NCI-H2196 (cell line): ENCODE results near the gene MSI2.

Experiments
- DNase-seq: peaks from one replicate; lab custom pipeline; 2025; ENCODE audit not compliant: unreplicated experiment; lab: John Stamatoyannopoulos, UW

The MSI2 gene

DNA sequence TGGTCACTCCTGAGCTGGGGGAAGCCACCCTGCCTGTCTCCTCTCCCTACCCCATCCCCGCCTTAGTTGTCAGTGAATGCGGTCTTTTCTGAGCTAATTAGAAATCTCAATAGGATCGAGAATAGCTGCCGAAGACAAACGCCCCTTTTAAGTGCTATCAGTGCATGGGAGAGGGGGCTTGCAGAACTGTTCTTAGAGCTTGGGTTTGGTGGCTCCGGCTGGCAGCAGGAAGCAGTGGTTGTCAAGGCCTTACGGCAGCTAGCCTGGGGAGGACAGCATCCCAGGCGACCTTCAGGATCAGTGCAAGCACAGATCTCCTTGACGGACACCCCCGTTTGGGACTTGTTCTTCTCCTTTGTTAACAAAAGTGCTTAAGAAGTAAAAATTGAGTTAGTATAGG lies 293.7 kb downstream of the MSI2 start:
- DNase-seq: no peak

DNA sequence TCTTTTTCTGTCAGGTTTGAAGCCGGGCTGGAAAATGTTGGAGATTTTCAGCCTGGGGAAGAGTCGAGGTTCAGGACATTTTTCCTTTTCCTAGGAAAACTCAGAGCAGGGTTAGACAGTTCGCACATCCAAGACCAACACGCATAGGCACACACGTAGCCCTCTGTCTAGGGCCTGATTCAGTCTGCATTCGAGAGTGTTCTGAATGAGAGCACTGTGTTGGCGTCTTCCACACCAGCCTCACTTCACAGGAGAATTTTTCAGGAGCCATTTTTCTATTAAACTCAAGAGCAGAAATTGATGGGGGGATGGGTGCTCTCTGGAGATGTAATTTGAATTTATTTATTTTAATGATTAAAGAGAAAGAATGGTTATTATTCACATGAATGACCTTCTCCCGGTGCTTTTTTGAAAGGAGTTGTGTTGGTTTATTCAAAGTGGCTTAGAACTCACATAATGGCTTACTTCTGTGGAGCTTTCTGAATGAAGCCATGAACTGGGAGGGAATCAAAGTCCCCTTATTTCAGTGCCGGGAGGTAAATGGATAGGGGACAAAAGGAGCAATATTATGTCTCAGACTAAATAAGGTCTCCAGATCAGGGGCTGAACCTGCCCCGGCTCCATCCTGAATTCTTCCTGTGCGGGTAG lies 294.5 kb downstream of the MSI2 start:
- no peak for DNase-seq

DNA sequence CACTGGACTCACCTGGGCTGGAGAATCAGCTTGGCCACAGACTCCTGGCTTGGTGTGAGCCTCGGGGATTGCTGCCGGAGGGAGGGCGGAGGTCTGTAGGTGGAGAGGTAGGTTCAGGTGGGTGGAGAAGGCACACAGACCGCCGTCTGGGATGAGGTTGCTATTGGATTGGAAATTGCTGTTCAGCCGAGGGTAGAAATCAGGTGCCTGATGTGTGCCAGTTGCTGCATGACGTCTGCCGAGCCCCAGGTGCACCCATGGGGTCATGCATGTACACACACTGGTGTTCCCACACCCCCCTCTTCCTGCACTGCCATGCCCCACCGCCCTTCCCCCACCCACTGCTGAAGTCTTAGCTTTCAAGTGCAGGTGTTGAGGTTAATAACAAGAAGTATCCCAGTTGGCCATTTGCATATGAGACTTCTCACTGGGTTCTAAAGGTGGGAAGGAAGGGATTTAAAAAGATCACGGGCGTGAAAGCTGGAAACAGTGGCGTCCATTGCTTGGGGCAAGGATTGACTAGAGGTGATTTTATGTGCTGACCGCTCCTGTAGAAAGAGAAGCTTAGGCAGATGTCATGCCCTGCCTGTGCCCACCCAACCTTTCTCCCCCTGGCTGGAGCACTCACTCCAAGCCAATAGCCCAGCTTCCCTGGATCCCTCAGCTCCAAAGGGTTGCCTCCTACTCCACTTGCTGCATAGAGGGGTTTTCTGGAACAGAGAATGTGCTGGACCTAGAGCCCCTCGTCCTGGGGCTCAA lies 295.2 kb downstream of the MSI2 start:
- no peak for DNase-seq

DNA sequence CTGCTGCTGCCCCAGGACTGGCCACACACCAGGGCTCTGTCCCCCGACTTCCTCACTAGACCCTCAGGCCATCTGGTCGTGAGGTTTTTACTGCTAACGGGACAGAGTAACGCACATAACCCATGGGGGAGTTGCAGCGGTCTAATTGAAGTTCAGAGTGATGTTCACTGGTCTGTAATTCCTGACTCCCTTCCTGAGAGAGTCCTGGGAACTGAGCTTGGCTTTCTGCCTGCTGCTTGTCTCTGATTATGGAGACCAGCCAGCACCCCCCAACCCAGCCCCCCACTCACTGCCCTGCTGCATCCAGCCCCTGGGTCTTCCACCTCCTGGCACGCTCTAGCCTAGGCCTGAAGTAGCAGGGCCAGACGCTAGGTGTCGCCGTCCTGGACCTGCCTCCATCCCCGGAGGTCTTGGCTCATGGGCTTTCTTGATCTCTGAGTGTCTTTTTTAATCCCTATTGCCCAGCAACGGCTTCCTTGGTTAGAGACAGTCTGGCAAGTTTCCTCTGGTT lies 295.8 kb downstream of the MSI2 start:
- DNase-seq: no peak

DNA sequence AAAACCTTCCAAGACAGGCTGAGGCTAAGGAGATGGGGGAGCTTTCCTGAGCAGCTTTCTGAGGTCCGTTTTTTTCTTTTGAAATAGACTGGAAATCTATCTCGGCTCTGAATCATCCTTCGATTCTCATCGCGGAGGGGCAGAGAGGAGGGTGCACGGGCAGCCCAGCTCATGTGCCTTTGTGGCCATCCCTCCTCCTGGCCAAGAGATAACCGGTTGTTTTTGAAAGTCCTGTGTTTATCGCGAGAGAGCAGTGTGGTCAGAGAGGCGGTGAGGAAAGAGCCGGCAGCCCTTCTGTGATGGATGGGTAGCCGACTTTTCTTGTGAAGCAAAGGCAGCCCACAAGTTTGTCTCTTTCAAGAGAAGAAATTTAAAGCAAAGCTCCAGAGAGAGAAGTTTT lies 297.2 kb downstream of the MSI2 start:
- no peak for DNase-seq

DNA sequence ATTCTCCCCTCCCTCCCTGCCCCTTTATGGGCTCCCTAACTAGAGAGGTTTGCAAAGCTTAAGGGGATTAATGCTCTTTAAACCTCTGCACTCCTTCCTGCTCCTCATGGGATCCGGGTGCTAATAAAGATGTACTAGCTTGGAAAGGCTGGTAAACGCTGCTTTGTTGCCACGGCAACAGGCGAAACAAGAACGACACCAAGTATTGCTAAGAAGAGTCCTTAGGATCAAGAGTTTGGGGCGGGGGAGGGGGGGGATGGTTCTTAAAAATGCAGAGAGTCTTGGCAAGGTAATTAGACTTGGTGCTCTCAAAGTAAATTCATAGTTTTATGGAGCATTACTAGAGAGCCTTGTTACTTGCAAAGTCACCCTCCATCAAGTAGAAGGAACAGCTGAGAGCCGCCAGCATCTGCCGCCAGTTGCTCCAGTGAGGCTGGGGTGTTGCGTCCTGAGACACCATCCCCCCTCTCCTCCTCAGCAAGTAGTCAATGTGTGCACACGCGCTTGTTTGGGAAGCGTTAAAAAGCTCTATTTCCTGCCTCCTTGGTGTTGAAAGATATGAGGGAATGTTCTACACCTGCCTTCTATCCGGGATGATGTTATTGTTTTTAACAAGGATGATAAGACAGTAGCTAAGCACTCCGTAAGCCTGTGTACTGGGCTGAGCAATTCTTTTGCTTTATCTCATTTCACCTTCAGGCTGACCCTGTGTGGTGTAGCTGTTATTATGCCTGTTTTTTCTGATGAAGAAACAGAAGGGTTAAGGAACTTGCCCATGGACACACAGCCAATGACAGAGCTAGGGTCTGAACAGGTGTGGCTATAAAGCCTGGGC lies 297.9 kb downstream of the MSI2 start:
- DNase-seq: peak; percentile 32

DNA sequence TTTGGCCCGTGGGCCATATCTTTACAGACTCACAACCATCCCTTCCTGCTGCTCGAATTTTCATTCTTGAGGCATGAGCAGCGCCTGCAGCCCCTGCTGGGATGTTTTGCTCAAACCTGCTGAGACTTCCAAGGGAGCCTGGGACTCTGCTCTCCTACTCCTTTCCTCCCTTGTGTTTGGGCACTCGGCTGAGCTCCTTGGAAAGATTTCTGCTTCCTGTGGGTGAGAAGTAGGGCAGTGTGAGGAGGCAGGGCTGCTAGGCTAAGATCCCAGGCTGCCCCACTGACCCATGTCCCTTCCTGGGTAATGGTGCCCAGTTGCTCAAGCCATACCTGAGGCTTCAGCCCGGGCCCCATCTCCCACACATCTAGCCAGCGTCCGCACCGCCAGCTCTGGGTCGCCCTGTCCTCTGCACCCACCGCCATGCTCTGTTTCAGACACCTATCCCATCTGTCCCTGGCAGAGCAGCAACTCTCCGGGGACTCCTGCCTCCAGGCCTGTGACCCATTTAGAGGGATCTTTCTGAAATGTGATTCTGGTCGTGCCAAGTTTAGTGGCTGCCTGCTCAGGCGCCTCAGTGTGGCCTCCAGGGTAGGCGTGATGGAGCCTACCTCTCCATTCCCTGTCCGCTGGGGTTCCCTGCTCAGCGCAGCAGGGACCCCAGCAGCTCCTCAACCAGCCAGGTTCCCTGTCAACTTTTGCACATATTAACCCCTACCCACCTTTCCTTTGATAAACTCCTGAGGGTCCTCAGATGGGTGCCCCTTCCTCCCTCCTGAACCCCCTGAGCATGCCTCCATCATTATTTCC lies 298.7 kb downstream of the MSI2 start:
- DNase-seq: no peak

DNA sequence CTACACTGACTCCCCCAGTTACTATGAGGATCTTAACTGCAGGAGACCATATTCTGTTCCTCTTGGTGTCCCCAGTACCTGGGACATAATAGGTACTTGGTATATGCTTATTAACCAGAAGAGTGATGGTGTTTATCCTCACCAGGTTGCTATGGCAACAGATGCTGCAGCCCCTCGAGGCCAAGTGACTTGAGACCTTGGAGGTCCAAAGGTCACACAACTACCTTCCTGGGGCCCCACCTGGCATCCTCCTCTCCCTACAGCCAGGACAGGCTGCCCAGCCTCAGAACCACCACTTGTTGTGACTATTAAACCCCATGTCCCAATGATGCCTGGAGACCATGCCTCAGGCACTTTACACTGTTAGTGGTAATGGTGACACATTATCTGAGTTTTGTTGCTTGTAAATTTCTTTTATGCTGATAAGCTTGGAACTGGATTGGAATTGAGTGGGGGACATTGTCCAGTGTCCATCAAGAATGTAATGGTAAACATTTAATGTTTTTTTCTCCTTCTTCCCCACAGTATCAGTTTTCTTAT lies 299.4 kb downstream of the MSI2 start:
- DNase-seq: no peak

DNA sequence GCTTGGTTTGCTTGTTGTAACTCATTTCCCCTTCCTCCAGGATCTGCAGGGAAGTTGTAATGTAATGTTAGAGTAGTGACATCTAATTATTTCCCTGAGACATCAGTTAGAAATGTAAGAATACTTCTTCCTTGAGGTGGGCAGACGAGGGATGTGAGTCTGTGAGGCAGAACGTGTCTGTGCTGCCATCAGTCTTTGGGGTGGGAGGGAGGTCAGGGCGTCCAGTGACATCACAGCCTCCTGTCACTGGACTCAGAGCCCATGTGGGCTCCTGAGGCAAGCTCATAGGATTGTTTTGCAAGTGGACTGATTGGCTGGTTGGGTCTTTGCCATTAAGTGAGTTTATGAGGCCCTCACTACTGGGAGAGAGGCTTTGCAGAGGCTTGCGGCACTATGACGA lies 300.0 kb downstream of the MSI2 start:
- no peak for DNase-seq

DNA sequence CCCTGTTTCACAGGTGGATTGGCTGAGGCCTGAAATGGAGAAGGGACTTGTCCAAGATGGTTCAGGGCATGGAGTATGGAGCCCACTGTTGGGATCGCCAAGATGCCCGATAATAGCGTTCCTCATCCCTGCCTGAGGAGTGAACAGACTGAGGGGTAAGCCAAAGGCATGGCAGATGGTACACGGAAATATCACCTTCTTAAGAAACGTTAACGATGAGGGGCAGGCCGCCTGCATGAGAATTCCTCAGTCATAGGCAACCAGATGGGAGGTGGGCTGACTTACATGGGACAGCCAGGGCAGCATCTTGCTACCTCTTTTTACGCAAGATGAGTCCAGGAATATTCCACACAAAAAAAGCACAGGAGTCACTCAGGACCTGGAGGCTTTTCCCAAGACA lies 300.7 kb downstream of the MSI2 start:
- DNase-seq: no peak

DNA sequence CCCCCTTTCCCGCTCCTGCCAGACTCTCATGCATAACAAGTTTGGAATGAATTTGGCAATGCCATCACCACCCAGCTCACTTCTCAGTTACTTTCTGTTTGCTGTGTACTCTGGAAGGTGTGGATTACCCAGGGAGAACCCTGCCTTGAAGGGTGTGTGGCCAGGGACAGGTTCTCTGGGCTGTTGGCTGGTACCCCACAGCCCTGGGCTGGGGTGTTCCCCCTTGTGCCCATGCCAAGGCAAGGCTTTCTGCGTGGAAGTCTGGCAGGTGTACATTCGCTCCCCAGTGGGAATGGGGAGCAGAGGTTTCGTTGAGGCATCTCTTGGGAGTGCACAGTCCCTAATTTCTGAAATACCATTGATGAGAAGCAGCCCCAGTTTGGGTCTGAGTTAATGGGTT lies 301.1 kb downstream of the MSI2 start:
- DNase-seq: no peak

DNA sequence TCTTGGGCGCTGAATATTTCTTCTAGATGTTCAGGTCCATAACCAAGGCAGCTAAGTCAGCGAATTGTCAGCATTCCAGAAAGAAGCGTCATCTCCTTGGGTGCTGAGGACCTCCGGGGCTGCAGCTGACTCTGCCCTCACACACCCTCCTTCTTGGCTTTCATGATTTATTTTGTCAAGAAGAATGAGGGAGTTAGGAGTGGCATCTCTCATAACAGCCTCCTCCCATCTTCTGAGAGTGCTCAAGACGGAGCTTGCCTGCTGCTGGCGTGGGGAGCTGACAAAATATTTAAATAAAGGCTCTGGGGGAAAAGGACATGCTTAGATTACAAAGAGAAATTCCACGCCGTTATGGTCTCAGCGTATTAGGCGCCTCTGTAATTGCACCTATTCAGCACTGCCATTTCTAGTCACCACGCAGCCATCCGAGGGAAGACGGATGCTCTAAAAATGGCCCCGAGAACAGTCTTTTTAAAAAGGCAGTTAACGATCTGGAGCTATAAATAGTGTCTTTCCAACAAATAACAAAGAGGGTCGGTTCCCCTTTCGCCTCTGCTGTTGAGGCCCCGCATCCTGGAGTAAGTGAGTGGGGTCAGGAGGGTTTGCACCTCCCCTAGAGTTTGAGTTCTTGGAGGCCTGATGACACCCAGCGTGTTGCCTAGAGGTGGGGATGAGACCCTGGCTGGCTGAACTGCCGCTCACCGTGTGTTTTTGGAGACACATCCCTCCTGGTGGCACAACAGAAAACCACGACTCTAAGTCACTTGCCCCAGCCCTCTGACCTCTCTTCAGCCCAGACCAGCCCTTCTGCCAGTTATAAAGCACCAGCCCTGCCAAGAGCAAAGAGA lies 301.7 kb downstream of the MSI2 start:
- no peak for DNase-seq

DNA sequence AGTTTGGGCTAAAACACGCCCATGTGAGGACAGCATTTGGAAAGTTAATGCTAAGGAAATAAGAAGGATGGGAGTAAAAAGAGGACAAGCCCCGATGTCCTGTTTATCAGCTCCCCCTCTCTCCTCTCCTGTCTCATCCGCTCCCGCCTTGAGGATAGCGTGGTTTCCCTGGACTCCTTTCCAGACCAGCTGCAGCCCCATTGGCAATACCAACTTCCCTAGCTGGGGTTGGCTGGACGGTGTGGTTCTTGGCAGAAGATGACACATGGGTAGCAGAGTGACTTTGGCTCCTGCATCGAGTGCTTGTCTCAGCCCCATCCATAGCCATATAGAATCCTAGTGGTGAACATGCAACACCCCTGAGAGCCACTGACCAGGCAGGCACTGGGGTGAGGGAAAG lies 302.9 kb downstream of the MSI2 start:
- no peak for DNase-seq

DNA sequence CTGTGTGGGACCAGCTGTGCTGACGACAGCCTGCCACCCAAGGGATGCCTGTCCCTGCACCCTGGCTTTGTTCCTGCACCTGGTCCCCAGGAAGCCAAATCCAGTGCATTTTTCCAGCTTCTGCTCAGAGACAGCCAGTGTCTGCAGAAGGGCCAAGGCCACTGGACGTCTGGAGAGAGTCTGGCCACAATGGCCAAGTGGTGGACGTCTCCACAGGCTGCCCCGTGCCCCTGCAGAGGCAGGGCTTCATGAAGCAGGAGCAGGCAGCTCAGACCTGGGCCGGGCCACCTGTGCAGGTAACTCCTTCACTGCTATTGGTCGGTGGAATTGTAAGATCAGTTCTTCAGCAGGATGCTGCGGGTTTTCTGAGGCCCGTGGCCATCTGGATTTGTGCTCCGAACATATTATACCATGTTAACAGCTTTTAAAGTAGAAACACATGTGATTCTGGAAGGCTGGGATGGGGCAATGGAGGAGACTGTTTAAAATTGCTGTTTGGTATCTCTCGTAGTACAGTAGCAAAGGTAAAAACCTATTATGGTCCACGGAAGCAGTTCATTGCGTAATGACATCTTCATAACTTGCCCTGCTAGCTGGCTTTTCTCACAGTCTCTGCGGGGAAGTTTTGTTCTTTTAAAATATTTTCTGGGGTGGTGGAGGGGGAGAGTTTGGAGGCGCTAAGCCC lies 303.5 kb downstream of the MSI2 start:
- DNase-seq: no peak

DNA sequence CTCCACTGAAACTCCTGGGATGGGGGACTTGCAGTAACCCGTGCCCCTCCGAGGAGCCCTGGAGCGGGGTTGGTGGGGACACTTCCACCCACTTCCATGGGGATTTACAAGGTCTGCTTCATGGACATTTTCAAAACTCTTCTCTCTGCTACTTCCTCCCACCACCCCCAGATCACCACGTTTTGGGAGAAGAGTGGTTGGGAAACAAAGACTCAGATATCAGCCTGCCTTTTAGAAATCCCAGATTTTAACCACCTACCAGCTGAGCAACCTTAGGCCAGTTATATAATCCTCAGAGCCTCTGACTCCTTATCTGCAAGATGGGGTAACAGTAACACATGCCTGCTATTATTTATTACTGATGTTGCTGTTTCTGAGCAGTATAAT lies 304.0 kb downstream of the MSI2 start:
- no peak for DNase-seq

DNA sequence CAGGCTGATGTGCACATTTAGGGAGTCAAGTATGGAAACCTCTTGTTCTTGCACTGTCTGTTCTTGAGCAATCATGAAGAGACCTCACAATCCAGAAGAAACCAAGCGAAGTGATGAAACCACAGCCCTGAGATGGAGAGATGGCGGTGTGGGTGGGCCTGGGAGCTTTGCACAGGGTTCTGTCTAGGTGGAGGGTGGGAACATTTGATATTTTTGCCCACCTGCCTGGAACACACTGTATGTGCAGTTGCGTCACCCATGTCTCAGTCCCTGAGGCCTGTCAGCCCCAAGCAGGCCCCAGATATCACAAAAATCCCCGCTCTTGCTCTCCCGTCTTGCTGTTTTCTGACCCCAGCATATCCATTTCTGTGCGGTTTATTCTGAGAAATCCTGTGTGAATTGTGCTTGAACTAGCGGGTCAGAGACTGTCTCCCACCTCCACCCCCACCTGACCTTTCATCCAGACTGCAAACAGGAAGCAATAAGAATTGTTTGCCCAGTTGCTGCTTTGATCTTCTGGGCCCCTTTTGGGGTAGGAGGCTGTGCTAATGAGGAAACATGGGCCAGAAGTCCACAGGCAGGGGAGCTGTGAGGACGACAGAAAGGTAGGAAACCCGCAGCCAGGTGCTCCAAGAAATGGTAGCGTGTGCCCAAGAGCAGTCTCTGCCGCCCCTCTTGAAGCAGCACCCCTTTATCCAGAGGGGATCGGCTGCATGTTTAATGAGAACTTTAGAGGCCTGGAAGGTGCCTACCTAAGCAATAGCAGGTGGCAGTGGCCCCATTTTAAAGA lies 304.9 kb downstream of the MSI2 start:
- DNase-seq: peak; percentile 12

DNA sequence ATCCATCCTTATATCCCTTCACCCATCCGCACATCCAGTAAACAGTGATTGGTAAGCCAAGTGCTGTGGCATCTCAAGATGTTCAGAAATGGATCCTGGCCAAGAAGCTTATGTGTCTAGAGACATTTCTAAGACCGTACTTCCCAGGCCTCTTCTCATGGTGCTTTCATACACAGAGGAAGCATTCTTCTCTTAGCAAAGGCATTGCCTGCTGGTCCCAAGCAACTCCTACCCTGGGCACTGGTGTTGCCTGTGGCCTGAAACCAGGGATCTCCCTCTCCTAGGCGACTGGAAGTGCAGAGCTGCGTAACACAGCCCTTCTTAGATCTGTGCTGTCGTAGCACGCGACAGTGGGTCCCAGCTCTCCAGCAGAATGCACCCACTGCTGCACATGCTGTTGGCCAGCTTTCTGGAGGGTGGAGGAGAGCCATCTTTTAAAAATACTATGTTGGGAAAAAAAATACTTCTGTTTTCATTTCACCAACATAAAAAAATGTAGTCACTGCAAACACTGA lies 305.9 kb downstream of the MSI2 start:
- DNase-seq: no peak

DNA sequence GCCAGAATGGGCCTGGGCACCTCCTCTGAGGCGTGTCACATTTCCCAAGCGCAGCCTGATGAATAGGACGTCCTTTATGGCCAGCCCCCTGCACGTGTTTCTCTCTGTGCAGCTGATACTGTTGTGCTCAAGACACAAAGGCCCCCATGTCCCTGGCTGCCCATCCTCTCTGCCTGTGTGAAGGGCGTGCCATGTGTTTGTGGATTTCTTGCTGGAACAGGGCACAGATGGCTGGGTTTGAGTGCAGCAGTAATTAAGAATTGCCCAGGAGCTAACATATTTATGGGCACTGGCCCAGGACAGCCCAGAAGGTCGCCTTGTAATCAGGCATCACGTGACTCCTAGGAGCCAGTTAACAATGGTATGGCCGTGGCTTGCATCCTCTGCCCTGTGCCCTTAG lies 307.6 kb downstream of the MSI2 start:
- DNase-seq: no peak
